Omental fat pad (tissue), 4 donors: ENCODE data around the gene SHROOM2. TPM values are rescaled to one million over a fixed set of nuclear protein-coding genes. Genes with fewer than 3 reads are reported as not detected.

Experiments used
- ATAC-seq: fragments of 150-250 bp; one replicate; pipeline ENCODE4 v1.9.1; 2016; ENCODE audit warnings: mild to moderate bottlenecking, moderate library complexity; ENCODE audit not compliant: low FRiP score
- DNase-seq: peaks from one replicate; pipeline ENCODE4 v3.0.0-alpha.2; 2019; ENCODE audit warnings: low spot score
- CTCF ChIP-seq, 3 donors: fragments of 450-650 bp; IDR thresholded peaks; one replicate each; pipeline ENCODE4 v1.5.1; 2016 to 2017; ENCODE audit warnings: antibody characterized with exemption in 3 of 3, mild to moderate bottlenecking in 3 of 3, moderate library complexity in 2 of 3
- total RNA-seq, 4 donors: library from RNA; depleted of rRNA; stranded (reverse); fragments of >200 nt; gene quantifications; one replicate each; pipeline ENCODE4 v1.1.0, GENCODE V29; 2016

SHROOM2 gene
- total RNA-seq, 4 donors from 2014 or later: 0.88 to 2.4 (median 2.1) TPM

- no peak for ATAC-seq
- no peak for TF ChIP-seq CTCF (IDR thresholded peaks at IDR 0.05)
These were observed 194.2 kb downstream of the SHROOM2 start for GRCh38 chrX:9980401-9980800.

GRCh38 chrX:9980927-9981326 is 194.7 kb downstream of the SHROOM2 start:
- TF ChIP-seq CTCF (IDR thresholded peaks at IDR 0.05): no peak
- DNase-seq (no peak), ATAC-seq (no peak)

More at GRCh38 chrX:9980401-9980800, 194.2 kb downstream of the SHROOM2 start:
- DNase-seq: no peak

GRCh38 chrX:9983441-9983840 is 197.2 kb downstream of the SHROOM2 start:
- TF ChIP-seq CTCF (IDR thresholded peaks at IDR 0.05): no peak
- ATAC-seq (no peak), DNase-seq (no peak)

- TF ChIP-seq CTCF (IDR thresholded peaks at IDR 0.05): no peak
- ATAC-seq (no peak), DNase-seq (no peak)
These were observed 197.6 kb downstream of the SHROOM2 start for GRCh38 chrX:9983846-9984245.

GRCh38 chrX:9988762-9989161 is 202.5 kb downstream of the SHROOM2 start:
- TF ChIP-seq CTCF (IDR thresholded peaks at IDR 0.05): no peak
- no peak for ATAC-seq

GRCh38 chrX:9992061-9992460 is 205.8 kb downstream of the SHROOM2 start:
- DNase-seq (no peak), ATAC-seq (no peak)
- no peak for TF ChIP-seq CTCF (IDR thresholded peaks at IDR 0.05)

More at GRCh38 chrX:9988762-9989161, 202.5 kb downstream of the SHROOM2 start:
- DNase-seq: no peak

GRCh38 chrX:9992724-9993123 is 206.5 kb downstream of the SHROOM2 start:
- no peak for TF ChIP-seq CTCF (IDR thresholded peaks at IDR 0.05)
- ATAC-seq (no peak), DNase-seq (no peak)
